Measurements from ENCODE around the gene EIF6.

The EIF6 gene

GRCh38 chr20:35279533-35280174 is 4.9 kb downstream of the EIF6 start:
- TF ChIP-seq, protein P1, sequence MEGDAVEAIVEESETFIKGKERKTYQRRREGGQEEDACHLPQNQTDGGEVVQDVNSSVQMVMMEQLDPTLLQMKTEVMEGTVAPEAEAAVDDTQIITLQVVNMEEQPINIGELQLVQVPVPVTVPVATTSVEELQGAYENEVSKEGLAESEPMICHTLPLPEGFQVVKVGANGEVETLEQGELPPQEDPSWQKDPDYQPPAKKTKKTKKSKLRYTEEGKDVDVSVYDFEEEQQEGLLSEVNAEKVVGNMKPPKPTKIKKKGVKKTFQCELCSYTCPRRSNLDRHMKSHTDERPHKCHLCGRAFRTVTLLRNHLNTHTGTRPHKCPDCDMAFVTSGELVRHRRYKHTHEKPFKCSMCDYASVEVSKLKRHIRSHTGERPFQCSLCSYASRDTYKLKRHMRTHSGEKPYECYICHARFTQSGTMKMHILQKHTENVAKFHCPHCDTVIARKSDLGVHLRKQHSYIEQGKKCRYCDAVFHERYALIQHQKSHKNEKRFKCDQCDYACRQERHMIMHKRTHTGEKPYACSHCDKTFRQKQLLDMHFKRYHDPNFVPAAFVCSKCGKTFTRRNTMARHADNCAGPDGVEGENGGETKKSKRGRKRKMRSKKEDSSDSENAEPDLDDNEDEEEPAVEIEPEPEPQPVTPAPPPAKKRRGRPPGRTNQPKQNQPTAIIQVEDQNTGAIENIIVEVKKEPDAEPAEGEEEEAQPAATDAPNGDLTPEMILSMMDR (conservative IDR thresholded peaks at IDR 0.05; ENCODE audit: control insufficient read depth, insufficient read depth, low read depth, low read length), result no peak
- H3K4me3 ChIP-seq (ENCODE audit: control insufficient read depth, low read depth, low read length), result no peak overlapping the region

GRCh38 chr20:35279040-35279439 is 5.5 kb downstream of the EIF6 start:
- no peak for DNase-seq (ENCODE audit: low read depth)
- no peak overlapping the region for H3K4me3 ChIP-seq (ENCODE audit: control insufficient read depth, low read depth, low read length)
- TF ChIP-seq, protein P1 (conservative IDR thresholded peaks at IDR 0.05; ENCODE audit: control insufficient read depth, insufficient read depth, low read depth, low read length), result no peak

More at GRCh38 chr20:35279533-35280174, 4.9 kb downstream of the EIF6 start:
- no peak for DNase-seq (ENCODE audit: low read depth)

DNA sequence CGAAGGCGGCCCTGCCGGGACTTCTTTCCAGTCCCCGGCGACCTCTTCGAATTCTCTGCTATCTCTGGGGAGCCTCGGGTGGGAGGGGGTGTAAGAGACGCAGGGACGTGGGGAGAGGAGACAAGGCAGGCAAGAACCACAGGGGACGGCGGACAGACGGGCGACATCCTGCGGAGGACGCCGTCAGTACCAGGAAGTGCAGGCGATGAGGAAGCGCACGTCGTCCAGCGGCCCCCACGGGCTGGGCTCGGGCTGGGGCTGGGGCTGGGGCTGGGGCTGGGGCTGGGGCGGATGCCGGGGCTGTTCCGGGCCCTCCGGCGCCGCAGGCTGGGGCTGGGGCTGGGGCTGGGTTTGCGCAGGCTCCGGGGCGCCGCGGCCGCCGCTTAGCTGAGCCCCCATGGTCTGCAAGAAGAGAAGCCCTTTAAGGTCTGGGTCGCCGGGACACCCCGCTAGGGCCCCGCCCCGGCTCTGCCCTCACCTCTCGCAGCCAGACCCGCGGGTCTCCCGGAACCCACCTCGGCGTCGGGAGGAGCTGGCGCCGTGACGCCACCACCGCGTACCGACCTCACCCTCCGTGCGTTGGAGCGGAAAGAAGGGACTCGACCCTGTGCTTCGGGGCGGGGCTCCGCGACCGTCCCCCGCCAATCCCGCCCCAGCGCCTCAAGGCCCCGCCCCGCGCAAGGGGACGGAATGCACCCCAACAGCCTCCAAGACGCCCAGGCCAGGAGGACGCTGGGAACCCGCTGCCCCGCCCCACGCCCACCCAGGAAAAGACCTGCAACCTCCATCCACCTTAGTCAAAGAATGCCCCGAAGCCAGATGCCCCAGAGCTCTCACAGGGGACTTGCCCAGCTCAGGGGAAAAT is 6.8 kb downstream of the EIF6 start, which contains the start of gene MMP24OS:
MMP24OS (minus strand) TSS at position 592 of the 865 bp plus-strand sequence; CDS start at position 399, 193 bp downstream.
- peak; percentile 81 for DNase-seq (ENCODE audit: low read depth)
- TF ChIP-seq, protein P1 (conservative IDR thresholded peaks at IDR 0.05; ENCODE audit: control insufficient read depth, insufficient read depth, low read depth, low read length), result peak; percentile 16
- H3K4me3 ChIP-seq (ENCODE audit: control insufficient read depth, low read depth, low read length), result peak within 1 kb of the TSS; percentile 79

DNA sequence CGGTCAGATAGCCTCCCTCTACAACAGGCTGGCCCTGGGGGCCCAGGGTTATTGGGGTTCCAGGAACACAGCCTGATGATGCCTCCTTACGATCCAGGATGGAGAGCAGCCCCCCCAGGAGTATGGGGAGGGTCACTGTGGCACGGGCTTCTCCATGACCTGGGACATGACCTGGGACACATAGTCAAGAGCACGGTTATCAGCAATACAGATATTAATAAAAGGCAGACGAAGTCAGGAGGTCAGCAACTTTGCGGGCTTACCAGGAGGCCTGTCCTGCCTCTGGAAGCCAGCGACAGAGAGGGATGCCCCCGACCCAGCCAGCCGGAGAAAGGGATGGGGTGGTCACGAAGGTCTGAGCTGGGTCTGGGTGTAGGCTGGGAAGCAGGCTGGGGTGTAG is 7.4 kb downstream of the EIF6 start:
- peak overlapping the region; percentile 79 for H3K4me3 ChIP-seq (ENCODE audit: control insufficient read depth, low read depth, low read length)
- TF ChIP-seq, protein P1 (conservative IDR thresholded peaks at IDR 0.05; ENCODE audit: control insufficient read depth, insufficient read depth, low read depth, low read length), result no peak
- DNase-seq (ENCODE audit: low read depth), result no peak

DNA sequence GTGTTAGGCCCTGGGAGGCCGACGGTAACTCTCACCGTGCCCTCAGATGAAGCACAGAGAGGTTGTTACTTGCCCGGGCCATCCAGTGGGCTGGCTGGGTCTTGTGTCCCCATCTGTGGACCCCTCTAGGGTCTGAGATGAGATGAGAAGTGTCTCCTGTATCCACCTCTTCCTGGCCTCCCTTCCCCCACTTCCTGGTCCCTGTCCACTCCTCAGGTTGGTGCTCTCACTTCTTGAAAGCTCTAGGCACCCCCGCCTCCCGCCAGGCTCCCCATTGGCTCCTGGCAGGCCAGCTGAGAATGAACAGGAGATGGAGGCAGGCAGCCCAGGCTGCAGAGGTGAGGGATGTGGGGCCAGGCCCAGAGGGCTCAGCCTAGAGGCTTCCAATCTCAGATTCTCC is 8.2 kb downstream of the EIF6 start:
- TF ChIP-seq, protein P1 (conservative IDR thresholded peaks at IDR 0.05; ENCODE audit: control insufficient read depth, insufficient read depth, low read depth, low read length), result no peak
- no peak for DNase-seq (ENCODE audit: low read depth)
- peak overlapping the region; percentile 79 for H3K4me3 ChIP-seq (ENCODE audit: control insufficient read depth, low read depth, low read length)

- DNase-seq (ENCODE audit: low read depth), result no peak
- TF ChIP-seq, protein P1 (conservative IDR thresholded peaks at IDR 0.05; ENCODE audit: control insufficient read depth, insufficient read depth, low read depth, low read length), result no peak
- H3K4me3 ChIP-seq (ENCODE audit: control insufficient read depth, low read depth, low read length), result no peak overlapping the region
Measured at GRCh38 chr20:35275741-35276251, 8.8 kb downstream of the EIF6 start.

Data from fibroblast of mammary gland (primary cell).